Gastroesophageal sphincter (tissue), 3 donors: ENCODE results near the gene GRIK3.

Experiments used
- POLR2A ChIP-seq, 2 donors: fragments of 450-650 bp; IDR thresholded peaks; one replicate each; pipeline ENCODE4 v1.6.1; 2017; ENCODE audit warnings: antibody characterized with exemption in 2 of 2, mild to moderate bottlenecking in 2 of 2, moderate library complexity in 1 of 2
- POLR2AphosphoS5 ChIP-seq: sonication (generic); formaldehyde crosslinking; IDR thresholded peaks from one replicate; pipeline ENCODE4 v1.6.1; 2017; ENCODE audit warnings: antibody characterized with exemption
- TF ChIP-seq, protein P1 (sequence below), 4 experiments: fragments of 200-600 bp in 2 of 4; fragments of 450-650 bp in 2 of 4; sonication (generic) in 1 of 4; IDR thresholded peaks; one replicate each; pipeline ENCODE4 v1.5.1; 2017 to 2019; ENCODE audit warnings: antibody characterized with exemption in 4 of 4, mild to moderate bottlenecking in 2 of 4, moderate library complexity in 2 of 4

DNA sequence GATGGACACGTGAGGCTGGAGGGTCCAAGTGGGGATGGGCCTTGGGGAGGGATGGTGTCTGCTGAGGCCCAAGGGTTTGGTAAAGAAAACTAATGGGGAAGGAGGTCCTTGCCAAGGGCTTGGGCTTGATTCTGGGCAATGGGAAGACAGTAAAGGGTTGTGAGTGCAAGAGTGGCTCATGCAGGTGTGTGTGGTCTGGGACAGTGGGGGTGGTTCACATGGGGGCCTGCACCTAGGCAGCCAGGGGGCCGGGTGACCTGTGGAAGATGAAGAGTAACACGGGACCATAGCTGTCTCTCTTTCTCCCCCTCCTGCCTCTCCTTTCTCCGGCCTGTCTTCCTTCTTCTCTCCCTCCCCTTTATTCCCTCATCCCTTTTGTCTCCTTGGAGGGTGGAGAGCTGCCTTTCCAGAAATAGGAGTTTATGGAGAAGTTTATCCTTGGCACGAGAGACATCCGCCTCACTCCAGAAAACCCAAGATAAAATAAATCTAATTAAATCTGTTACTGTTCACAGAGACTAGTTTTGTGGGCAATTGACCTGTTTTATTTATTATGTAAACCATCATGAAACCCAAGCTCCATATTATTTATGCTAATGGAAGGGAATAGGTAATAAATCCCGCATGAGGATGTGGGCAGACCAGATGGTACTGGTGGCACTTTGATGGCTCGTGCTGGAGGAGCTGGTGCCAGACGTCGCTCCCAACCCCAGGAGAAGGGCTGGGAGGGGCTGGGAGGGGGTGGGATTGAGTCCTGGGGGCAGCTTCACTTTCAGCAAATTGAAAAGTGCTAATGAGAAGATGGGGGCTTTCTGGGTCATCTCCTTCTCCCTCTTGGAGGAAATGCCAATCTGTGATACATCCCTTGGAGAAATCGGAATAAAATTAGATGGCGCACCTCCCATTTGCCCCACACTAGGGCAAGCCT is 278.7 kb downstream of the GRIK3 start:
- TF ChIP-seq POLR2A (IDR thresholded peaks at IDR 0.05) (no peak), POLR2AphosphoS5 (no peak)
- TF ChIP-seq, protein P1, sequence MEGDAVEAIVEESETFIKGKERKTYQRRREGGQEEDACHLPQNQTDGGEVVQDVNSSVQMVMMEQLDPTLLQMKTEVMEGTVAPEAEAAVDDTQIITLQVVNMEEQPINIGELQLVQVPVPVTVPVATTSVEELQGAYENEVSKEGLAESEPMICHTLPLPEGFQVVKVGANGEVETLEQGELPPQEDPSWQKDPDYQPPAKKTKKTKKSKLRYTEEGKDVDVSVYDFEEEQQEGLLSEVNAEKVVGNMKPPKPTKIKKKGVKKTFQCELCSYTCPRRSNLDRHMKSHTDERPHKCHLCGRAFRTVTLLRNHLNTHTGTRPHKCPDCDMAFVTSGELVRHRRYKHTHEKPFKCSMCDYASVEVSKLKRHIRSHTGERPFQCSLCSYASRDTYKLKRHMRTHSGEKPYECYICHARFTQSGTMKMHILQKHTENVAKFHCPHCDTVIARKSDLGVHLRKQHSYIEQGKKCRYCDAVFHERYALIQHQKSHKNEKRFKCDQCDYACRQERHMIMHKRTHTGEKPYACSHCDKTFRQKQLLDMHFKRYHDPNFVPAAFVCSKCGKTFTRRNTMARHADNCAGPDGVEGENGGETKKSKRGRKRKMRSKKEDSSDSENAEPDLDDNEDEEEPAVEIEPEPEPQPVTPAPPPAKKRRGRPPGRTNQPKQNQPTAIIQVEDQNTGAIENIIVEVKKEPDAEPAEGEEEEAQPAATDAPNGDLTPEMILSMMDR (IDR thresholded peaks at IDR 0.05) = no peak
